MM.1S (cell line): ENCODE data around the gene TAAR2.
"Not testable (repeated sequence)": the region's sequence is repeated elsewhere in the genome, so short reads cannot be mapped to it uniquely, and the experiment has no call there.

Experiments used
- DNase-seq: peaks from one replicate; pipeline ENCODE4 v3.0.0-alpha.2; 2015
- H2AFZ ChIP-seq: fragments of 300-600 bp; sonication (generic); 2 replicates; pipeline ENCODE4 v1.6.0; 2016; ENCODE audit warnings: antibody characterized with exemption, low read length
- H3F3A ChIP-seq: fragments of 300-600 bp; sonication (generic); 2 replicates; pipeline ENCODE4 v1.6.1; 2016; ENCODE audit warnings: mild to moderate bottlenecking, antibody characterized with exemption, low read length, moderate library complexity, mixed read lengths; ENCODE audit not compliant: insufficient read depth
- H3K27ac ChIP-seq: fragments of 300-600 bp; sonication (generic); 2 replicates; pipeline ENCODE4 v1.5.1; 2016; ENCODE audit warnings: mild to moderate bottlenecking, low read length
- H3K27me3 ChIP-seq: fragments of 300-600 bp; sonication (generic); replicated peaks from 2 replicates; pipeline ENCODE4 v1.6.0; 2016; ENCODE audit warnings: low read length; ENCODE audit not compliant: insufficient read depth
- H3K36me3 ChIP-seq: fragments of 300-600 bp; sonication (generic); replicated peaks from 2 replicates; pipeline ENCODE4 v1.6.1; 2016; ENCODE audit warnings: mild to moderate bottlenecking, low read length, mixed read lengths; ENCODE audit not compliant: insufficient read depth
- H3K4me1 ChIP-seq: fragments of 300-600 bp; sonication (generic); 2 replicates; pipeline ENCODE4 v1.6.1; 2016; ENCODE audit warnings: low read length, mixed read lengths
- H3K4me2 ChIP-seq: fragments of 300-600 bp; sonication (generic); 2 replicates; pipeline ENCODE4 v1.6.0; 2016; ENCODE audit warnings: low read depth, low read length
- H3K4me3 ChIP-seq: fragments of 300-600 bp; sonication (generic); 2 replicates; pipeline ENCODE4 v1.5.1; 2016; ENCODE audit warnings: low read length, mixed read lengths
- H3K79me2 ChIP-seq: fragments of 300-600 bp; sonication (generic); 2 replicates; pipeline ENCODE4 v1.6.1; 2016; ENCODE audit warnings: mixed run types, low read length, mixed read lengths
- H3K9ac ChIP-seq: fragments of 300-600 bp; sonication (generic); 2 replicates; pipeline ENCODE4 v1.6.1; 2016; ENCODE audit warnings: low read length, mixed read lengths
- H3K9me2 ChIP-seq: fragments of 300-600 bp; sonication (generic); replicated peaks from 2 replicates; pipeline ENCODE4 v1.6.1; 2016; ENCODE audit warnings: mild to moderate bottlenecking, low read length, mixed read lengths; ENCODE audit not compliant: insufficient read depth
- H3K9me3 ChIP-seq: fragments of 300-600 bp; sonication (generic); replicated peaks from 2 replicates; pipeline ENCODE4 v1.6.1; 2016; ENCODE audit warnings: mild to moderate bottlenecking, low read length, mixed read lengths; ENCODE audit not compliant: insufficient read depth
- H4K20me1 ChIP-seq: fragments of 300-600 bp; sonication (generic); 2 replicates; pipeline ENCODE4 v1.6.1; 2016; ENCODE audit warnings: mild to moderate bottlenecking, low read length, moderate library complexity, mixed read lengths; ENCODE audit not compliant: insufficient read depth
- CTCF ChIP-seq: fragments of 300-600 bp; sonication (generic); IDR thresholded peaks from 2 replicates; pipeline ENCODE4 v1.5.1; 2016; ENCODE audit warnings: antibody characterized with exemption, low read length, mixed read lengths
- EZH2 ChIP-seq: fragments of 300-600 bp; sonication (generic); optimal IDR thresholded peaks from 2 replicates; pipeline ENCODE3; 2017; ENCODE audit warnings: low read depth, mild to moderate bottlenecking, antibody characterized with exemption, low read length, mixed read lengths
- EZH2phosphoT487 ChIP-seq: fragments of 300-600 bp; sonication (generic); IDR thresholded peaks from 2 replicates; pipeline ENCODE4 v1.6.1; 2018; ENCODE audit warnings: antibody characterized with exemption, low read length

The TAAR2 gene

GRCh38 chr6:132635288-132635687 lies 11.2 kb upstream of the TAAR2 start:
- DNase-seq, H3K79me2 ChIP-seq, H3K27me3 ChIP-seq, H3F3A ChIP-seq, H3K9me3 ChIP-seq, H2AFZ ChIP-seq, H3K4me2 ChIP-seq, H3K4me3 ChIP-seq, H3K27ac ChIP-seq, H4K20me1 ChIP-seq, H3K4me1 ChIP-seq, H3K9ac ChIP-seq, H3K9me2 ChIP-seq, H3K36me3 ChIP-seq: not testable (repeated sequence)

- Histone ChIP-seq H3K9me2 (no peaks in the 10 kb centered on the region), H3K79me2 (no peaks in the 10 kb centered on the region), H3K4me1 (peaks cover 8% of the 10 kb centered on the region; the same call in 1 of the 2 replicates), H3K9ac (no peak overlapping the region), H2AFZ (no peak overlapping the region), H3K27me3 (no peaks in the 10 kb centered on the region), H3K27ac (no peak overlapping the region), H3K4me3 (no peak overlapping the region), H4K20me1 (no peaks in the 10 kb centered on the region), H3K36me3 (no peaks in the 10 kb centered on the region), H3K4me2 (no peak overlapping the region), H3K9me3 (no peaks in the 10 kb centered on the region), H3F3A (no peaks in the 10 kb centered on the region)
- TF ChIP-seq EZH2phosphoT487, result no peak
- no peak for TF ChIP-seq CTCF
- no peak for TF ChIP-seq EZH2
- no peak for DNase-seq
Measured at GRCh38 chr6:132634796-132635195, 10.7 kb upstream of the TAAR2 start.

GRCh38 chr6:132633362-132633761 lies 9.3 kb upstream of the TAAR2 start:
- Histone ChIP-seq H2AFZ (no peak overlapping the region), H4K20me1 (no peaks in the 10 kb centered on the region), H3K4me2 (no peak overlapping the region), H3K9me3 (no peaks in the 10 kb centered on the region), H3K36me3 (no peaks in the 10 kb centered on the region), H3K9me2 (no peaks in the 10 kb centered on the region), H3K79me2 (no peaks in the 10 kb centered on the region), H3K27me3 (no peaks in the 10 kb centered on the region), H3K4me3 (no peak overlapping the region), H3K9ac (no peak overlapping the region), H3F3A (no peaks in the 10 kb centered on the region), H3K4me1 (no peaks in the 10 kb centered on the region), H3K27ac (no peak overlapping the region)
- TF ChIP-seq CTCF, result no peak
- DNase-seq, result no peak

GRCh38 chr6:132623106-132623845 lies 799 bp downstream of the TAAR2 start:
- no peaks in the 10 kb centered on the region for H3F3A ChIP-seq
- no peak overlapping the region for H3K4me2 ChIP-seq
- H3K9ac ChIP-seq, result no peak overlapping the region
- H3K4me3 ChIP-seq, result no peak overlapping the region
- H4K20me1 ChIP-seq, result no peaks in the 10 kb centered on the region
- H3K4me1 ChIP-seq, result no peaks in the 10 kb centered on the region
- TF ChIP-seq EZH2, result no peak
- no peak for TF ChIP-seq EZH2phosphoT487
- TF ChIP-seq CTCF, result no peak
- H3K27ac ChIP-seq, result no peak overlapping the region
- H2AFZ ChIP-seq, result no peak overlapping the region
- H3K79me2 ChIP-seq, result no peaks in the 10 kb centered on the region
- no peak for DNase-seq
- no peaks in the 10 kb centered on the region for H3K9me2 ChIP-seq
- H3K9me3 ChIP-seq, result no peaks in the 10 kb centered on the region
- no peaks in the 10 kb centered on the region for H3K27me3 ChIP-seq
- H3K36me3 ChIP-seq, result no peaks in the 10 kb centered on the region
